HepG2 (cell line): ENCODE results near the gene KRTAP12-4. TPM values are rescaled to one million over a fixed set of nuclear protein-coding genes. Genes with fewer than 3 reads are reported as not detected.

Experiments used
- ATAC-seq: fragments of 200-7000 bp; cut with Tn5 transposase; 3 replicates; pipeline ENCODE4 v1.9.1; 2020; ENCODE audit warnings: mild to moderate bottlenecking, moderate library complexity
- BruUV-seq: library from RNA; stranded (reverse); fragments of 400-500 nt; replicated peaks from 2 replicates; lab custom pipeline; 2021; lab: Mats Ljungman, UMichigan
- CTCF ChIA-PET: fragments of 300-600 bp; formaldehyde crosslinking; extraction: SDS; loops from one replicate; lab custom pipeline; 2021; ENCODE audit warnings: low total read pairs, inconsistent platforms, low intra/inter-chr PET ratio; lab: Yijun Ruan, JAX
- POLR2A ChIA-PET: fragments of 350-600 bp; sonication (Branson Sonifier 250); formaldehyde crosslinking; loops from one replicate; lab custom pipeline; 2020; ENCODE audit warnings: antibody characterized with exemption, inconsistent platforms; lab: Yijun Ruan, JAX
- DNase-seq: peaks from one replicate; pipeline ENCODE4 v3.0.0-alpha.2; 2015; ENCODE audit warnings: low spot score
- FAIRE-seq: peaks from 3 replicates; lab custom pipeline; 2011; peaks lifted over from hg19 to GRCh38; lab: Jason Lieb, UNC
- H2AFZ ChIP-seq: one replicate; pipeline ENCODE4 v1.6.1; 2011; ENCODE audit warnings: low read length, inconsistent platforms
- H3K27ac ChIP-seq: fragments of 300-600 bp; 3 replicates; pipeline ENCODE4 v1.8.0; 2011; ENCODE audit warnings: mixed run types, mild to moderate bottlenecking, mixed read lengths, low read length, inconsistent platforms; ENCODE audit not compliant: insufficient read depth; ENCODE audit errors: extremely low read length
- H3K27me3 ChIP-seq, 2 experiments: fragments of 200-600 bp in 1 of 2; 2 replicates in 1 of 2; 3 replicates in 1 of 2; pipeline versions ENCODE4 v1.6.0 to v1.8.0; 2011; ENCODE audit warnings: low read length in 2 of 2, mild to moderate bottlenecking in 2 of 2, moderate library complexity in 2 of 2, inconsistent platforms in 1 of 2; ENCODE audit not compliant: insufficient read depth in 2 of 2, control insufficient read depth in 1 of 2
- H3K36me3 ChIP-seq, 2 experiments: fragments of 200-600 bp in 1 of 2; replicated peaks in 1 of 2; 2 replicates in 1 of 2; 3 replicates in 1 of 2; pipeline versions ENCODE4 v1.5.1 to v1.8.0; 2011; ENCODE audit warnings: low read length in 2 of 2, inconsistent platforms in 1 of 2; ENCODE audit not compliant: insufficient read depth in 2 of 2, control insufficient read depth in 1 of 2
- H3K4me1 ChIP-seq: 2 replicates; pipeline ENCODE4 v1.5.1; 2012; ENCODE audit warnings: low read length, inconsistent platforms; ENCODE audit not compliant: insufficient read depth
- H3K4me2 ChIP-seq: 2 replicates; pipeline ENCODE4 v1.6.0; 2011; ENCODE audit warnings: low read depth, low read length, inconsistent platforms
- H3K4me3 ChIP-seq, 3 experiments: fragments of 200-600 bp in 1 of 3; sonication (generic), shearing (Covaris generic) in 1 of 3; replicated peaks in 1 of 3; 2 replicates each; pipeline ENCODE4 v1.5.1; 2011 to 2016; ENCODE audit warnings: low read length in 3 of 3, inconsistent platforms in 2 of 3, low read depth in 2 of 3, mild to moderate bottlenecking in 2 of 3, control low read depth in 1 of 3, mixed read lengths in 1 of 3; ENCODE audit not compliant: insufficient read depth in 1 of 3
- H3K79me2 ChIP-seq: one replicate; pipeline ENCODE4 v1.6.1; 2011; ENCODE audit warnings: low read length, inconsistent platforms; ENCODE audit not compliant: insufficient read depth
- H3K9ac ChIP-seq: 2 replicates; pipeline ENCODE4 v1.6.0; 2011; ENCODE audit warnings: mild to moderate bottlenecking, low read depth, low read length, inconsistent platforms; ENCODE audit not compliant: insufficient read depth
- H3K9me3 ChIP-seq: 2 replicates; pipeline ENCODE4 v1.5.1; 2012; ENCODE audit warnings: mild to moderate bottlenecking, low read length
- H4K20me1 ChIP-seq: 2 replicates; pipeline ENCODE4 v1.6.0; 2011; ENCODE audit warnings: inconsistent platforms, mild to moderate bottlenecking, low read length, moderate library complexity; ENCODE audit not compliant: insufficient read depth
- DNMT3B ChIP-seq: conservative IDR thresholded peaks from 2 replicates; pipeline ENCODE4 v1.6.1; 2016; ENCODE audit warnings: missing biosample characterization, control low read depth
- ELF1 ChIP-seq: sonication (generic); formaldehyde crosslinking; IDR thresholded peaks from 2 replicates; pipeline ENCODE4 v1.4.0; 2020; ENCODE audit warnings: missing genetic modification reagents
- ETV6 ChIP-seq: sonication (generic); formaldehyde crosslinking; conservative IDR thresholded peaks from 2 replicates; pipeline ENCODE4 v1.4.0; 2020; ENCODE audit warnings: missing genetic modification reagents
- EZH2 ChIP-seq: conservative IDR thresholded peaks from 2 replicates; pipeline ENCODE4 v1.6.1; 2012; ENCODE audit warnings: mild to moderate bottlenecking, low read depth, low read length, moderate library complexity
- GTF3A ChIP-seq: sonication (generic); formaldehyde crosslinking; conservative IDR thresholded peaks from 2 replicates; pipeline ENCODE4 v1.4.0; 2020; ENCODE audit warnings: mild to moderate bottlenecking, missing genetic modification reagents
- HBP1 ChIP-seq: IDR thresholded peaks from 2 replicates; pipeline ENCODE4 v1.6.1; 2016; ENCODE audit warnings: low read depth, control low read depth
- KAT2B ChIP-seq: fragments of 150-350 bp; IDR thresholded peaks from 2 replicates; pipeline ENCODE4 v1.6.1; 2014; ENCODE audit warnings: low read depth, low read length, borderline replicate concordance
- KLF15 ChIP-seq: sonication (generic); formaldehyde crosslinking; IDR thresholded peaks from 2 replicates; pipeline ENCODE4 v1.8.1; 2023; ENCODE audit warnings: borderline replicate concordance, mild to moderate bottlenecking, inconsistent platforms, missing genetic modification reagents, mixed read lengths
- PATZ1 ChIP-seq: sonication (generic); formaldehyde crosslinking; IDR thresholded peaks from 2 replicates; pipeline ENCODE4 v1.4.0; 2020; ENCODE audit warnings: missing genetic modification reagents
- PHF20 ChIP-seq: sonication (generic); formaldehyde crosslinking; IDR thresholded peaks from 2 replicates; pipeline ENCODE4 v1.5.0; 2020; ENCODE audit warnings: mild to moderate bottlenecking, missing genetic modification reagents
- RFX1 ChIP-seq: fragments of 450-650 bp; IDR thresholded peaks from 2 replicates; pipeline ENCODE4 v1.6.1; 2017
- SALL1 ChIP-seq: sonication (generic); formaldehyde crosslinking; IDR thresholded peaks from 2 replicates; pipeline ENCODE4 v1.8.0; 2022; ENCODE audit warnings: mild to moderate bottlenecking, missing genetic modification reagents
- SNAI1 ChIP-seq: sonication (generic); formaldehyde crosslinking; IDR thresholded peaks from 2 replicates; pipeline ENCODE4 v1.5.0; 2020; ENCODE audit warnings: mild to moderate bottlenecking, missing genetic modification reagents, borderline replicate concordance
- ZBTB7A ChIP-seq: sonication (generic); formaldehyde crosslinking; IDR thresholded peaks from 2 replicates; pipeline ENCODE4 v1.8.0; 2022; ENCODE audit warnings: mild to moderate bottlenecking, missing genetic modification reagents
- ZNF343 ChIP-seq: sonication (generic); formaldehyde crosslinking; IDR thresholded peaks from 2 replicates; pipeline ENCODE4 v1.4.0; 2020; ENCODE audit warnings: mild to moderate bottlenecking, missing genetic modification reagents
- ZNF678 ChIP-seq: sonication (generic); formaldehyde crosslinking; IDR thresholded peaks from 2 replicates; pipeline ENCODE4 v1.4.0; 2020; ENCODE audit warnings: mild to moderate bottlenecking, missing genetic modification reagents
- ZSCAN31 ChIP-seq: sonication (generic); formaldehyde crosslinking; IDR thresholded peaks from 2 replicates; pipeline ENCODE4 v1.5.0; 2020; ENCODE audit warnings: low read depth, mild to moderate bottlenecking, missing genetic modification reagents
- WGBS: methylation state at CpG from one replicate; pipeline ENCODE4 v1.1.6; 2017; ENCODE audit warnings: low lambda C conversion rate; 5-methylcytosine and 5-hydroxymethylcytosine counted together
- in situ Hi-C: cut with HindIII; loops from 2 replicates; pipeline ENCODE4 v1.10.0; 2017; ENCODE audit warnings: low pct_unique_long_range_greater_than_20kb; ENCODE audit not compliant: extremely low pct_ligation_motif_present
- intact Hi-C: fragments of 100-400 bp; cut with micrococcal nuclease; formaldehyde crosslinking; loops from one replicate; pipeline ENCODE4 v1.10.0; 2022; ENCODE audit not compliant: unreplicated experiment
- polyA plus RNA-seq, 8 experiments: library from polyadenylated mRNA; depleted of rRNA in 3 of 8; stranded (reverse) in 7 of 8; unstranded in 1 of 8; fragments of >200 nt; fragmentation: Illumina TruSeq in 4 of 8; extraction: Trizol in 4 of 8; gene quantifications; 2 replicates each; pipeline versions ENCODE4 v1.2.1 to v1.2.3, GENCODE V29; 2011 to 2016; ENCODE audit warnings: low read depth in 4 of 8, missing spikeins in 1 of 8, mixed read lengths in 1 of 8; ENCODE audit not compliant: insufficient read depth in 1 of 8
- total RNA-seq, 5 experiments: library from RNA; depleted of rRNA; stranded (reverse); fragments of >200 nt; fragmentation: Illumina TruSeq; extraction: Trizol; gene quantifications; 2 replicates each; pipeline ENCODE4 v1.2.3, GENCODE V29; 2016; ENCODE audit warnings: low read depth in 1 of 5
- TF ChIP-seq, protein P1 (sequence below): IDR thresholded peaks from 2 replicates; pipeline ENCODE4 v1.6.1; 2018; ENCODE audit warnings: missing genetic modification reagents

Gene KRTAP12-4
- total and polyA plus RNA-seq, 2 of the 13 experiments (the other 11 are each of a cell fraction or from before 2014, with no cell fraction given) = not detected

GRCh38 chr21:44681861-44682579 lies 27.6 kb upstream of the KRTAP12-4 start, which contains the start of gene KRTAP12-1 (continued):
- TF ChIP-seq HBP1 (CRISPR knock-in tag) (no peak), ETV6 (no peak)

DNA sequence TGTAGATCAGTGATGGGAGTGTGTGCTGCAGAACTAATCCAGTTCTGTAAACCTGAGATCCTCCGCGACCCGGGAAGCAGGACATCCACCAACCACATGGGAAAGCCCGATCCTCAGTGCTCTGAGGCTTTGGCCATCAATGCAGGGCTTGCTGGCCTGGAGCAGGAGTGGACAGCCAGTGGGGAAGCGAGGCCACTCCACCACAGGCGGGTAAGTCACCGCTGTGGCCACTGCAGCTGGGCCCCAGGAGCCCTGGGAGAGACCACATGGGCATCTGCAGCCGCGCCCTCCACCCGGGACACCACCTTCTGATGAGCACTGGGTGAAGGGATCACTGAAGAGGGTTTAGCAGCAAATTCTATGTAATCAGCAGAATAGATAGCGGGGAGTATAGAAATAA lies 26.7 kb upstream of the KRTAP12-4 start:
- DNase-seq = no peak
- Histone ChIP-seq H3K27ac (no peak overlapping the region), H3K9ac (no peak overlapping the region), H4K20me1 (no peaks in the 10 kb centered on the region), H3K36me3 (no peaks in the 10 kb centered on the region), H3K79me2 (no peaks in the 10 kb centered on the region), H3K27me3 (peaks cover 1 to 32% of the 10 kb centered on the region in 2 experiments; a peak in 4 of 5 replicates), H3K4me1 (no peaks in the 10 kb centered on the region), H2AFZ (no peak overlapping the region), H3K4me3 (no peak overlapping the region), H3K9me3 (no peaks in the 10 kb centered on the region), H3K4me2 (no peak overlapping the region)
- CTCF ChIA-PET = no interaction called here
- intact Hi-C loops (no loop called here), in situ Hi-C loops (no loop called here)
- POLR2A ChIA-PET = no interaction called here
- no peak for ATAC-seq
- TF ChIP-seq EZH2 (no peak), ELF1 (CRISPR knock-in tag) (no peak), ZSCAN31 (CRISPR knock-in tag) (no peak), GTF3A (CRISPR knock-in tag) (no peak), PATZ1 (CRISPR knock-in tag) (no peak), KAT2B (no peak), ZNF678 (CRISPR knock-in tag) (no peak), SALL1 (no peak), RFX1 (no peak), PHF20 (no peak), DNMT3B (no peak), ZBTB7A (CRISPR knock-in tag) (no peak), SNAI1 (CRISPR knock-in tag) (no peak), KLF15 (CRISPR knock-in tag) (no peak), ZNF343 (no peak)
- TF ChIP-seq, protein P1, sequence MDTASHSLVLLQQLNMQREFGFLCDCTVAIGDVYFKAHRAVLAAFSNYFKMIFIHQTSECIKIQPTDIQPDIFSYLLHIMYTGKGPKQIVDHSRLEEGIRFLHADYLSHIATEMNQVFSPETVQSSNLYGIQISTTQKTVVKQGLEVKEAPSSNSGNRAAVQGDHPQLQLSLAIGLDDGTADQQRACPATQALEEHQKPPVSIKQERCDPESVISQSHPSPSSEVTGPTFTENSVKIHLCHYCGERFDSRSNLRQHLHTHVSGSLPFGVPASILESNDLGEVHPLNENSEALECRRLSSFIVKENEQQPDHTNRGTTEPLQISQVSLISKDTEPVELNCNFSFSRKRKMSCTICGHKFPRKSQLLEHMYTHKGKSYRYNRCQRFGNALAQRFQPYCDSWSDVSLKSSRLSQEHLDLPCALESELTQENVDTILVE (CRISPR knock-in tag) = no peak
- BruUV-seq = no TSS peak
- FAIRE-seq = no peak
- WGBS = 39% methylated on average over 11 of the region's 11 CpGs
